Choroid plexus epithelial cell (primary cell): ENCODE data around the gene NR6A1.

Experiments
- DNase-seq: peaks from one replicate; pipeline ENCODE4 v3.0.0-alpha.2; 2010; ENCODE audit warnings: low read depth
- H3K4me3 ChIP-seq: 2 replicates; pipeline ENCODE4 v1.5.1; 2011; ENCODE audit warnings: low read depth, mild to moderate bottlenecking, control low read depth, low read length, moderate library complexity
- CTCF ChIP-seq: conservative IDR thresholded peaks from 2 replicates; pipeline ENCODE4 v1.5.1; 2011; ENCODE audit warnings: low read depth, mild to moderate bottlenecking, control low read depth, inconsistent platforms, low read length, moderate library complexity

The NR6A1 gene

GRCh38 chr9:124500796-124501611 lies 270.1 kb downstream of the NR6A1 start:
- no peak for DNase-seq
- no peak overlapping the region for H3K4me3 ChIP-seq
- no peak for TF ChIP-seq CTCF

- H3K4me3 ChIP-seq = no peak overlapping the region
- DNase-seq = no peak
- TF ChIP-seq CTCF = no peak
These were observed 270.9 kb downstream of the NR6A1 start for GRCh38 chr9:124500028-124500795.

GRCh38 chr9:124499216-124499615 lies 271.9 kb downstream of the NR6A1 start:
- no peak for DNase-seq
- no peak overlapping the region for H3K4me3 ChIP-seq
- TF ChIP-seq CTCF = no peak

- TF ChIP-seq CTCF = no peak
- H3K4me3 ChIP-seq = no peak overlapping the region
- no peak for DNase-seq
These were observed 272.5 kb downstream of the NR6A1 start for GRCh38 chr9:124498499-124499146.

- DNase-seq = no peak
- no peak overlapping the region for H3K4me3 ChIP-seq
- no peak for TF ChIP-seq CTCF
These were observed 273.1 kb downstream of the NR6A1 start for GRCh38 chr9:124498040-124498439.

GRCh38 chr9:124497441-124497840 lies 273.7 kb downstream of the NR6A1 start:
- TF ChIP-seq CTCF = no peak
- no peak for DNase-seq
- no peak overlapping the region for H3K4me3 ChIP-seq
